ENCODE data around the gene ZC3H11A.
"Not testable (repeated sequence)": the region's sequence is repeated elsewhere in the genome, so short reads cannot be mapped to it uniquely, and the experiment has no call there.

ZC3H11A gene

GRCh38 chr1:203781962-203782361 lies 13.5 kb upstream of the ZC3H11A start:
- DNase-seq (ENCODE audit: low read depth in 2 of 2) = no peak

- no peak for DNase-seq (ENCODE audit: low read depth in 2 of 2)
Observed at GRCh38 chr1:203789966-203790365, 5.5 kb upstream of the ZC3H11A start.

GRCh38 chr1:203791498-203791897 lies 3.9 kb upstream of the ZC3H11A start:
- DNase-seq (ENCODE audit: low read depth in 2 of 2) = no peak

- no peak for DNase-seq (ENCODE audit: low read depth in 2 of 2)
Observed at GRCh38 chr1:203792486-203792885, 2.9 kb upstream of the ZC3H11A start.

GRCh38 chr1:203793561-203793960 lies 1.9 kb upstream of the ZC3H11A start:
- not testable (repeated sequence) for DNase-seq (ENCODE audit: low read depth in 2 of 2)

GRCh38 chr1:203794764-203795440 lies 521 bp upstream of the ZC3H11A start:
- DNase-seq (ENCODE audit: low read depth in 2 of 2) = no peak

- peak in 1 of 2 donors; percentile 5 for DNase-seq (ENCODE audit: low read depth in 2 of 2)
Observed at GRCh38 chr1:203796236-203796605, 798 bp downstream of the ZC3H11A start.

- DNase-seq (ENCODE audit: low read depth in 2 of 2) = no peak
Observed at GRCh38 chr1:203797216-203797615, 1.8 kb downstream of the ZC3H11A start.

- DNase-seq (ENCODE audit: low read depth in 2 of 2) = no peak
Observed at GRCh38 chr1:203797948-203798655, 2.7 kb downstream of the ZC3H11A start.

GRCh38 chr1:203799157-203799556 lies 3.7 kb downstream of the ZC3H11A start:
- no peak for DNase-seq (ENCODE audit: low read depth in 2 of 2)

- no peak for DNase-seq (ENCODE audit: low read depth in 2 of 2)
Observed at GRCh38 chr1:203799971-203800370, 4.5 kb downstream of the ZC3H11A start.

- DNase-seq (ENCODE audit: low read depth in 2 of 2) = no peak
Observed at GRCh38 chr1:203805689-203806088, 10.3 kb downstream of the ZC3H11A start.

- DNase-seq (ENCODE audit: low read depth in 2 of 2) = no peak
Observed at GRCh38 chr1:203807196-203807595, 11.8 kb downstream of the ZC3H11A start.

- DNase-seq (ENCODE audit: low read depth in 2 of 2) = no peak
Observed at GRCh38 chr1:203813581-203814341, 18.3 kb downstream of the ZC3H11A start.

- no peak for DNase-seq (ENCODE audit: low read depth in 2 of 2)
Observed at GRCh38 chr1:203818399-203818798, 23.0 kb downstream of the ZC3H11A start.

- no peak for DNase-seq (ENCODE audit: low read depth in 2 of 2)
Observed at GRCh38 chr1:203823306-203823705, 27.9 kb downstream of the ZC3H11A start.

GRCh38 chr1:203826175-203826574 lies 30.8 kb downstream of the ZC3H11A start:
- no peak for DNase-seq (ENCODE audit: low read depth in 2 of 2)

- DNase-seq (ENCODE audit: low read depth in 2 of 2) = no peak
Observed at GRCh38 chr1:203828002-203828401, 32.6 kb downstream of the ZC3H11A start.

- no peak for DNase-seq (ENCODE audit: low read depth in 2 of 2)
Observed at GRCh38 chr1:203828503-203828902, 33.1 kb downstream of the ZC3H11A start.

GRCh38 chr1:203829247-203829646 lies 33.8 kb downstream of the ZC3H11A start:
- DNase-seq (ENCODE audit: low read depth in 2 of 2) = not testable (repeated sequence)

- DNase-seq (ENCODE audit: low read depth in 2 of 2) = no peak
Observed at GRCh38 chr1:203835476-203835875, 40.1 kb downstream of the ZC3H11A start.

GRCh38 chr1:203839081-203839480 lies 43.7 kb downstream of the ZC3H11A start:
- no peak for DNase-seq (ENCODE audit: low read depth in 2 of 2)

Measured in stimulated activated CD8-positive, alpha-beta memory T cell treated with anti-CD3 and anti-CD28 coated beads, Interleukin-15, amount 100 ng/mL, for 48 hours (primary cell).